Erythroblast (primary cell): ENCODE data around the gene TAF3.

Source experiments
- GATA1 ChIP-seq: IDR thresholded peaks from 2 replicates; pipeline ENCODE4 v1.6.1; 2011; ENCODE audit warnings: low read depth, mild to moderate bottlenecking, control low read depth, low read length, moderate library complexity
- POLR2A ChIP-seq: IDR thresholded peaks from 2 replicates; pipeline ENCODE4 v1.6.1; 2011; ENCODE audit warnings: mild to moderate bottlenecking, low read length

DNA sequence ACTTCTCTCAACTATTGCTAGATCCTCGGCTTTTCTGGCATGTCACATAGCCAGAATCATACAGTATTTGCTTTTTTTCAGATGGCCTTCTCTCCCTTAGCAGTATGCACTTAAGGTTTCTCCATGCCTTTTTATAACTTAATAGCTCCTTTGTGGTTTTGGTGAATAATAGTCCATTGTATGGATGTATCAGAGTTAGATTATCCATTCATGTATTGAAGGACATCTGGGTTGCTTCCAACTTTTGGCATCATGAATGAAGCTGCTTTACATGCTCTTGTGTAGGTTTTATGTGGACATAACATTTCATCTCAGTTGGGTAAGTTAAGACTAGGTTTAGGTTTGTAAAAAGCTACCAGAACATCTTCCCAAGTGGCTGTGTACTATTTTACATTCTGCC is 25.8 kb upstream of the TAF3 start:
- TF ChIP-seq POLR2A (no peak), GATA1 (no peak)
